CD4-positive, alpha-beta T cell treated with Interleukin-15 for 1 hour (primary cell): ENCODE data around the gene BUB3.
"Not testable (repeated sequence)": the region's sequence is repeated elsewhere in the genome, so short reads cannot be mapped to it uniquely, and the experiment has no call there.

Experiments
- DNase-seq: peaks from one replicate; pipeline ENCODE4 v3.0.0-alpha.2; 2020

Gene BUB3

GRCh38 chr10:123154711-123155505 is 706 bp downstream of the BUB3 start:
- DNase-seq = peak; percentile 49

- DNase-seq = no peak
Observed at GRCh38 chr10:123156078-123156477, 1.9 kb downstream of the BUB3 start.

GRCh38 chr10:123157210-123157609 is 3.0 kb downstream of the BUB3 start:
- no peak for DNase-seq

GRCh38 chr10:123158682-123159081 is 4.5 kb downstream of the BUB3 start:
- no peak for DNase-seq

- no peak for DNase-seq
Observed at GRCh38 chr10:123160311-123160980, 6.2 kb downstream of the BUB3 start.

- no peak for DNase-seq
Observed at GRCh38 chr10:123164319-123164718, 10.1 kb downstream of the BUB3 start.

- no peak for DNase-seq
Observed at GRCh38 chr10:123165445-123166072, 11.4 kb downstream of the BUB3 start.

- DNase-seq = no peak
Observed at GRCh38 chr10:123166618-123167017, 12.4 kb downstream of the BUB3 start.

- no peak for DNase-seq
Observed at GRCh38 chr10:123170961-123171360, 16.8 kb downstream of the BUB3 start.

GRCh38 chr10:123171616-123172015 is 17.4 kb downstream of the BUB3 start:
- DNase-seq = not testable (repeated sequence)

- no peak for DNase-seq
Observed at GRCh38 chr10:123175389-123176387, 21.5 kb downstream of the BUB3 start.

GRCh38 chr10:123178390-123178789 is 24.2 kb downstream of the BUB3 start:
- DNase-seq = not testable (repeated sequence)

GRCh38 chr10:123180101-123181090 is 26.2 kb downstream of the BUB3 start:
- DNase-seq = no peak

GRCh38 chr10:123183724-123184123 is 29.5 kb downstream of the BUB3 start:
- DNase-seq = no peak

GRCh38 chr10:123187781-123188180 is 33.6 kb downstream of the BUB3 start:
- DNase-seq = no peak

GRCh38 chr10:123191886-123192285 is 37.7 kb downstream of the BUB3 start:
- DNase-seq = no peak

- DNase-seq = no peak
Observed at GRCh38 chr10:123194056-123194455, 39.9 kb downstream of the BUB3 start.

- no peak for DNase-seq
Observed at GRCh38 chr10:123200531-123200930, 46.3 kb downstream of the BUB3 start.

GRCh38 chr10:123202506-123202905 is 48.3 kb downstream of the BUB3 start:
- no peak for DNase-seq

- no peak for DNase-seq
Observed at GRCh38 chr10:123203393-123204126, 49.4 kb downstream of the BUB3 start.

GRCh38 chr10:123204127-123204461 is 49.9 kb downstream of the BUB3 start:
- no peak for DNase-seq
